ENCODE measurements around the gene RPS21. TPM values are rescaled to one million over a fixed set of nuclear protein-coding genes. Genes with fewer than 3 reads are reported as not detected.

Gene RPS21
- total and polyA plus RNA-seq, 2 of the 13 experiments (the other 11 are each of a cell fraction or from before 2014, with no cell fraction given) = 2,647 to 11,063 TPM

GRCh38 chr20:62363920-62364851 is 22.7 kb upstream of the RPS21 start (continued):
- TF ChIP-seq ZNF749 (CRISPR knock-in tag; IDR thresholded peaks at IDR 0.05; ENCODE audit: borderline replicate concordance) = 0 out of 2 replicates have a peak, but pooled peaks have one; percentile 44

- Histone ChIP-seq H3K9me3 (ENCODE audit: low read length) (no peaks in the 10 kb centered on the region), H3K4me2 (ENCODE audit: low read depth, low read length) (peak overlapping the region; percentile 99), H3K9ac (ENCODE audit: insufficient read depth, low read depth, low read length) (peak overlapping the region; percentile 90; the same call in 1 of the 2 replicates), H2AFZ (ENCODE audit: low read length) (no peak overlapping the region), H3K79me2 (ENCODE audit: insufficient read depth, low read length) (peaks cover 37% of the 10 kb centered on the region), H3K36me3 (replicated peaks in 1 of 2; ENCODE audit: control insufficient read depth in 1 of 2, insufficient read depth in 2 of 2, low read length in 2 of 2) (peaks cover 10 to 16% of the 10 kb centered on the region in 2 experiments; a peak in 4 of 5 replicates), H4K20me1 (ENCODE audit: insufficient read depth, low read length) (peaks cover 30% of the 10 kb centered on the region), H3K4me1 (ENCODE audit: insufficient read depth, low read length) (peaks cover 74% of the 10 kb centered on the region), H3K27me3 (ENCODE audit: control insufficient read depth in 1 of 2, insufficient read depth in 2 of 2, low read length in 2 of 2) (no peaks in the 10 kb centered on the region), H3K4me3 (replicated peaks in 1 of 3; ENCODE audit: insufficient read depth in 1 of 3, low read depth in 2 of 3, low read length in 3 of 3) (peak overlapping the region; percentile 76 to 95 (median 91); a peak in 5 of 6 replicates), H3K27ac (ENCODE audit: extremely low read length, insufficient read depth, low read length) (peak overlapping the region; percentile 79)
- FAIRE-seq (no peak), ATAC-seq (no peak), DNase-seq (ENCODE audit: low spot score) (no peak)
- 88% methylated on average over 27 of the region's 27 CpGs for WGBS (ENCODE audit: low lambda C conversion rate)
- POLR2A ChIA-PET = interaction anchor here (1.4 to 10.1 kb wide), 8 partner anchors 8 to 59 kb away, joined by 4 to 187 read pairs (median 62); partner anchors contain the start of genes ADRM1 and RPS21
- no TSS peak for BruUV-seq (replicated peaks)
- CTCF ChIA-PET (ENCODE audit: low intra/inter-chr PET ratio, low total read pairs) = no interaction called here
- intact Hi-C loops (cut with micrococcal nuclease; ENCODE audit: unreplicated experiment) (loop anchor here (10.0 kb wide), 1 partner anchor 1600 kb away; the partner anchor contains the start of gene ZNF512B), in situ Hi-C loops (cut with HindIII; ENCODE audit: extremely low pct_ligation_motif_present, low pct_unique_long_range_greater_than_20kb) (loop anchor here (5.0 kb wide), 1 partner anchor 63 kb away; the partner anchor contains the start of gene ADRM1)
- no peak for TF ChIP-seq PAF1 (CRISPR knock-in tag; IDR thresholded peaks at IDR 0.05)
- no peak for TF ChIP-seq MXI1 (IDR thresholded peaks at IDR 0.05; ENCODE audit: borderline replicate concordance, low read depth, low read length)
- peak; percentile 95 for TF ChIP-seq ZBTB33 (CRISPR knock-in tag; IDR thresholded peaks at IDR 0.05)
- TF ChIP-seq ZNF20 (CRISPR knock-in tag; IDR thresholded peaks at IDR 0.05) = no peak
- TF ChIP-seq ZNF792 (CRISPR knock-in tag; IDR thresholded peaks at IDR 0.05) = no peak
- TF ChIP-seq TP53 (CRISPR knock-in tag; conservative IDR thresholded peaks at IDR 0.05) = no peak
- TF ChIP-seq, protein P1, sequence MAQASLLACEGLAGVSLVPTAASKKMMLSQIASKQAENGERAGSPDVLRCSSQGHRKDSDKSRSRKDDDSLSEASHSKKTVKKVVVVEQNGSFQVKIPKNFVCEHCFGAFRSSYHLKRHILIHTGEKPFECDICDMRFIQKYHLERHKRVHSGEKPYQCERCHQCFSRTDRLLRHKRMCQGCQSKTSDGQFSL (CRISPR knock-in tag; IDR thresholded peaks at IDR 0.05) = peak; percentile 85
- no peak for TF ChIP-seq ELF4 (CRISPR knock-in tag; IDR thresholded peaks at IDR 0.05; ENCODE audit: borderline replicate concordance)
- TF ChIP-seq AGO2 (optimal IDR thresholded peaks at IDR 0.05; ENCODE audit: low read depth, low read length) = peak; percentile 56
- no peak for TF ChIP-seq ZFYVE20 (CRISPR knock-in tag; IDR thresholded peaks at IDR 0.05; ENCODE audit: borderline replicate concordance, low read depth)
- no peak for TF ChIP-seq TRIM22 (IDR thresholded peaks at IDR 0.05)
- TF ChIP-seq ZNF768 (CRISPR knock-in tag; IDR thresholded peaks at IDR 0.05) = 0 out of 2 replicates have a peak, but pooled peaks have one; percentile 5
- peak; percentile 85 for TF ChIP-seq ZNF629 (CRISPR knock-in tag; conservative IDR thresholded peaks at IDR 0.05)
- no peak for TF ChIP-seq TMF1 (CRISPR knock-in tag; IDR thresholded peaks at IDR 0.05; ENCODE audit: low read depth)
These were observed 21.8 kb upstream of the RPS21 start for GRCh38 chr20:62364911-62365736.

Data from HepG2 (cell line).